Suprapubic skin (tissue), 4 donors: Measurements from ENCODE around the gene ZFHX2. TPM values are rescaled to one million over a fixed set of nuclear protein-coding genes. Genes with fewer than 3 reads are reported as not detected.

ENCODE experiments used
- DNase-seq, 2 donors: peaks; one replicate each; pipeline ENCODE4 v3.0.0-alpha.2; 2019; ENCODE audit warnings: low spot score in 2 of 2
- H3K27ac ChIP-seq: fragments of 200-600 bp; sonication (generic); one replicate; pipeline ENCODE4 v1.5.1; 2019
- H3K27me3 ChIP-seq: fragments of 200-600 bp; sonication (generic); one replicate; pipeline ENCODE4 v1.5.1; 2019
- H3K36me3 ChIP-seq: fragments of 200-600 bp; sonication (generic); one replicate; pipeline ENCODE4 v1.5.1; 2019
- H3K4me1 ChIP-seq: fragments of 200-600 bp; sonication (generic); one replicate; pipeline ENCODE4 v1.5.1; 2019
- H3K4me3 ChIP-seq: fragments of 200-600 bp; sonication (generic); one replicate; pipeline ENCODE4 v1.5.1; 2019; ENCODE audit warnings: mild to moderate bottlenecking
- H3K9me3 ChIP-seq: fragments of 200-600 bp; sonication (generic); one replicate; pipeline ENCODE4 v1.5.1; 2019
- CTCF ChIP-seq, 2 donors: fragments of 200-600 bp in 1 of 2; fragments of 450-650 bp in 1 of 2; sonication (generic) in 1 of 2; IDR thresholded peaks; one replicate each; pipeline ENCODE4 v1.5.1; 2016 to 2019; ENCODE audit warnings: antibody characterized with exemption in 2 of 2, mild to moderate bottlenecking in 1 of 2, moderate library complexity in 1 of 2
- EP300 ChIP-seq: sonication (generic); formaldehyde crosslinking; IDR thresholded peaks from one replicate; pipeline ENCODE4 v1.6.1; 2017; ENCODE audit warnings: antibody characterized with exemption
- POLR2A ChIP-seq, 2 donors: fragments of 450-650 bp; IDR thresholded peaks; one replicate each; pipeline ENCODE4 v1.6.1; 2017; ENCODE audit warnings: antibody characterized with exemption in 2 of 2, mild to moderate bottlenecking in 2 of 2, moderate library complexity in 2 of 2
- POLR2AphosphoS5 ChIP-seq, 3 donors: sonication (generic); formaldehyde crosslinking; IDR thresholded peaks; one replicate each; pipeline ENCODE4 v1.6.1; 2017; ENCODE audit warnings: antibody characterized with exemption in 3 of 3
- WGBS: methylation state at CpG from one replicate; pipeline ENCODE4 v1.1.5; 2018; 5-methylcytosine and 5-hydroxymethylcytosine counted together
- total RNA-seq, 4 donors: library from RNA; depleted of rRNA; stranded (reverse); fragments of >200 nt; gene quantifications; one replicate each; pipeline ENCODE4 v1.1.0, GENCODE V29; 2016

The ZFHX2 gene
- total RNA-seq, 4 donors from 2014 or later, result 0.16 to 1.4 (median 0.56) TPM

DNA sequence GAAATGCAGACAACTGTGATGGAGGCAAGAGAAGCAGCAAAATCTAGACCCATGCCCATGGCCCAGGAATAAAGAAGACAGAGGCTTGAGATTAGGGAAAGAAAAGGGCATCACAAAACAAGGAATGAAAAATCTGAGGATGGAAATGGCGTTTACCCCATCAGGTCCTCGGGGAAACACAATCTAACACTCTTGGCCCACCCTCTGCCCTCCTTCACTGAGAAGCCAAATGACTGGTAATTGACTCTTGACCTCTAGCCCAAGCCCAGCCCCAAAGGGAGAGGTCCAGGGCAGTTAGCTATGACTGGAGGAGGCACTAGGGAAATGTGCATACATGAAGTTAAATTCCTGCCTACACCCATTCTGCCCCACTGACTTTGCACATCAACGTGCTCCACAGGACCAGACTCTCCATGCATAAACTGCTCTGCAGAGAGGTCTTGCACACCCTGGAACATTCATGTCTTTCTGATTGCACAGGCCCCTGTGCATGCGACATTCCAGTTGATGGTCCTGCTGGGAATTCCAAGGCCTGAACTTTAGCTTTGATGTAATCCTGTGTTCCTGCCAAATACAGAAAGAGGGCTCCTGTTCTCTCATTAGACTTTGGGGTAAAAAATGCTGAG is 5.7 kb downstream of the ZFHX2 start:
- Histone ChIP-seq H3K36me3 (no peaks in the 10 kb centered on the region), H3K27ac (no peak overlapping the region), H3K4me1 (peaks cover 10% of the 10 kb centered on the region), H3K4me3 (no peak overlapping the region), H3K27me3 (peaks cover 4% of the 10 kb centered on the region), H3K9me3 (no peaks in the 10 kb centered on the region)
- TF ChIP-seq CTCF (IDR thresholded peaks at IDR 0.05), result no peak
- no peak for TF ChIP-seq POLR2AphosphoS5 (IDR thresholded peaks at IDR 0.05)
- no peak for TF ChIP-seq POLR2A (IDR thresholded peaks at IDR 0.05)
- TF ChIP-seq EP300, result no peak
- DNase-seq, result no peak
- 82% methylated on average over 4 of the region's 4 CpGs for WGBS

DNA sequence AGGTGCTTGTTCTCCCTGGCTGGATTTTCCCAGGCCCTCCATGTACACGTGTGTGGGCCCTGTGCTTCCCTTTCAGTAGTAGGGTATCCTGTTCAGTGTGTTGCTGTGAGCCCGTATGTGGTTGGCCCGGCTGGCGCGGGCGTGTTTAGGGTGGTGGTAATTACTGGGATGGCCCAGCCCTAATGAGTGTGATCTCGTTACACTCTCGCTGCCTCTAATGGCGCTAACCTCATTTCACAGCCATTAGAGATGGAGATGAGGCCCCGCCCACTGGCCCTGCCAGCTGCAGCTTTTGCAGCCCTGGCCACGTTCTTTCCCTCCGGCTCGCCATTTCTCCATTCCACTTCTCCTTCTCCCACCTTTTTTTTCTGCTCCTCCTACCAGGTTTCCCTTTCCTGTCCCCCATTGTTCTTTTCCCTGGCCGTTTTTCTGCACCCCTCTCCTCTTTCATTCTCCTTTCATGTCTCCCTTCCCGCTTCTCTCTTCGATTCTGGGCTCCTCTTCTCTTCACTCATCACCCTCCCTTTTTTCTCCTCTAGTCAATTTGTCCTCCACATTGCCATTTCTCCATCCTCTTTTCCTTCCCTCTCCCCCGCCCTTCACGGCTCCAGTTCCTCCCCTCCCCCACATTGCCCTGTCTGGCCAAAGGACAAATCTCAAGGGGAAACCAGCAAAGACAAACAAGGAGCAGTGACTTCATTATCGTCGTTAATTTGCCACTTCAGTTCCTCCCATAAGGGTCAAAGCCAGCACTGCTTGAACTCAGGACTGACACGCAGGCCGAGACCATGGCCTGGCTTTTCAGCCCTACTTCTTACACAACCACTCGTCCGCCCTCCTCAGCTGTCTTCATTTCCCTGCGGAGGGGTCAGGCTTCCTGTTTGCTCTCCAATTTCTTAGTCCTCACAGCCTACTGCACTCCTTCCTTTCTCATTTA is 6.8 kb downstream of the ZFHX2 start:
- H3K36me3 ChIP-seq, result no peaks in the 10 kb centered on the region
- H3K4me1 ChIP-seq, result peaks cover 4% of the 10 kb centered on the region
- 47% methylated on average over 25 of the region's 25 CpGs for WGBS
- H3K4me3 ChIP-seq, result no peak overlapping the region
- no peaks in the 10 kb centered on the region for H3K27me3 ChIP-seq
- no peaks in the 10 kb centered on the region for H3K9me3 ChIP-seq
- no peak for TF ChIP-seq POLR2A (IDR thresholded peaks at IDR 0.05)
- TF ChIP-seq CTCF (IDR thresholded peaks at IDR 0.05), result no peak
- TF ChIP-seq POLR2AphosphoS5 (IDR thresholded peaks at IDR 0.05), result no peak
- no peak for TF ChIP-seq EP300
- no peak overlapping the region for H3K27ac ChIP-seq
- DNase-seq, result no peak

GRCh38 chr14:23543403-23543802 is 8.2 kb downstream of the ZFHX2 start:
- H3K27ac ChIP-seq, result no peak overlapping the region
- H3K27me3 ChIP-seq, result no peaks in the 10 kb centered on the region
- TF ChIP-seq POLR2AphosphoS5 (IDR thresholded peaks at IDR 0.05), result no peak
- no peak for TF ChIP-seq CTCF (IDR thresholded peaks at IDR 0.05)
- no peak for TF ChIP-seq POLR2A (IDR thresholded peaks at IDR 0.05)
- no peak for TF ChIP-seq EP300
- H3K36me3 ChIP-seq, result no peaks in the 10 kb centered on the region
- no peaks in the 10 kb centered on the region for H3K9me3 ChIP-seq
- DNase-seq, result no peak
- peaks cover 6% of the 10 kb centered on the region for H3K4me1 ChIP-seq
- WGBS, result 94% methylated on average over 5 of the region's 5 CpGs
- no peak overlapping the region for H3K4me3 ChIP-seq

DNA sequence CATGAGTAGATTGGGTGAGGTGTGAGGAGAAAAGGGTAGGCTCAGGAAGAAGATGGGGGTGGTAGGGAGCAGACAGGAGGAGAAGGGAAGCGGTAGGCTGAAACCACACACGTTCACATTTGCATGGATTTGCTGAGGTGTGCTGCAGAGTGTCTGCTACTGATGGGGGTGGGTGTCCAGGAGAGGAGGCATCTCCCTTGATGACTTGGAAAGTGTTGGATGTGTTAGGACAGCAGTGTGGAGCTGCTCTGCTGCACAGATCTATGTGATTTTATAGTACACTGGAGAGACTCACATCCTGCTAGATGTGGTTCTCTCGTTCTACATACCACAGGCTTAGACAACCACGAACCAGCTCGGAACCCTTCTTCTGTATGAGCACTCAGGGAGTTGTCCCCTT is 9.3 kb downstream of the ZFHX2 start:
- no peak for DNase-seq
- no peak for TF ChIP-seq EP300
- TF ChIP-seq POLR2AphosphoS5 (IDR thresholded peaks at IDR 0.05), result no peak
- no peak for TF ChIP-seq POLR2A (IDR thresholded peaks at IDR 0.05)
- no peak for TF ChIP-seq CTCF (IDR thresholded peaks at IDR 0.05)
- no peaks in the 10 kb centered on the region for H3K27me3 ChIP-seq
- no peaks in the 10 kb centered on the region for H3K9me3 ChIP-seq
- H3K27ac ChIP-seq, result no peak overlapping the region
- 69% methylated on average over 5 of the region's 5 CpGs for WGBS
- no peak overlapping the region for H3K4me3 ChIP-seq
- H3K4me1 ChIP-seq, result peaks cover 6% of the 10 kb centered on the region
- no peaks in the 10 kb centered on the region for H3K36me3 ChIP-seq

GRCh38 chr14:23540141-23540469 is 11.5 kb downstream of the ZFHX2 start:
- Histone ChIP-seq H3K27me3 (no peaks in the 10 kb centered on the region), H3K9me3 (no peaks in the 10 kb centered on the region), H3K36me3 (no peaks in the 10 kb centered on the region), H3K27ac (no peak overlapping the region), H3K4me3 (no peak overlapping the region), H3K4me1 (peaks cover 6% of the 10 kb centered on the region)
- TF ChIP-seq EP300, result no peak
- TF ChIP-seq POLR2AphosphoS5 (IDR thresholded peaks at IDR 0.05), result no peak
- TF ChIP-seq POLR2A (IDR thresholded peaks at IDR 0.05), result no peak
- no peak for TF ChIP-seq CTCF (IDR thresholded peaks at IDR 0.05)
- DNase-seq, result no peak
- 80% methylated on average over 4 of the region's 4 CpGs for WGBS
